ENCODE data around the gene TMEM266.

TMEM266 gene

GRCh38 chr15:76217882-76218217 is 158.1 kb downstream of the TMEM266 start:
- DNase-seq (ENCODE audit: extremely low read depth, insufficient read length) = no peak
- Histone ChIP-seq H3K36me3 (ENCODE audit: control insufficient read depth, insufficient read depth, low read length) (peaks cover 15% of the 10 kb centered on the region), H3K27me3 (replicated peaks; ENCODE audit: control insufficient read depth, insufficient read depth, low read length) (no peaks in the 10 kb centered on the region), H3K4me3 (replicated peaks; ENCODE audit: low read depth, low read length) (no peak overlapping the region)
- TF ChIP-seq CTCF (IDR thresholded peaks at IDR 0.05; ENCODE audit: insufficient read depth, low read length, poor library complexity, severe bottlenecking) = no peak

- H3K4me3 ChIP-seq (replicated peaks; ENCODE audit: low read depth, low read length) = no peak overlapping the region
- peaks cover 5% of the 10 kb centered on the region for H3K36me3 ChIP-seq (ENCODE audit: control insufficient read depth, insufficient read depth, low read length)
- no peak for DNase-seq (ENCODE audit: extremely low read depth, insufficient read length)
- no peak for TF ChIP-seq CTCF (IDR thresholded peaks at IDR 0.05; ENCODE audit: insufficient read depth, low read length, poor library complexity, severe bottlenecking)
- H3K27me3 ChIP-seq (replicated peaks; ENCODE audit: control insufficient read depth, insufficient read depth, low read length) = no peaks in the 10 kb centered on the region
Observed at GRCh38 chr15:76221085-76221767, 161.4 kb downstream of the TMEM266 start.

GRCh38 chr15:76222159-76222558 is 162.4 kb downstream of the TMEM266 start:
- H3K36me3 ChIP-seq (ENCODE audit: control insufficient read depth, insufficient read depth, low read length) = peaks cover 3% of the 10 kb centered on the region; the same call in 1 of the 2 replicates
- no peak for TF ChIP-seq CTCF (IDR thresholded peaks at IDR 0.05; ENCODE audit: insufficient read depth, low read length, poor library complexity, severe bottlenecking)
- DNase-seq (ENCODE audit: extremely low read depth, insufficient read length) = no peak
- no peak overlapping the region for H3K4me3 ChIP-seq (replicated peaks; ENCODE audit: low read depth, low read length)
- H3K27me3 ChIP-seq (replicated peaks; ENCODE audit: control insufficient read depth, insufficient read depth, low read length) = no peaks in the 10 kb centered on the region

GRCh38 chr15:76223521-76223920 is 163.7 kb downstream of the TMEM266 start:
- no peaks in the 10 kb centered on the region for H3K27me3 ChIP-seq (replicated peaks; ENCODE audit: control insufficient read depth, insufficient read depth, low read length)
- peak; percentile 47 for DNase-seq (ENCODE audit: extremely low read depth, insufficient read length)
- H3K36me3 ChIP-seq (ENCODE audit: control insufficient read depth, insufficient read depth, low read length) = peaks cover 3% of the 10 kb centered on the region; the same call in 1 of the 2 replicates
- TF ChIP-seq CTCF (IDR thresholded peaks at IDR 0.05; ENCODE audit: insufficient read depth, low read length, poor library complexity, severe bottlenecking) = no peak
- H3K4me3 ChIP-seq (replicated peaks; ENCODE audit: low read depth, low read length) = no peak overlapping the region

GRCh38 chr15:76229266-76229665 is 169.5 kb downstream of the TMEM266 start:
- no peaks in the 10 kb centered on the region for H3K27me3 ChIP-seq (replicated peaks; ENCODE audit: control insufficient read depth, insufficient read depth, low read length)
- no peak for DNase-seq (ENCODE audit: extremely low read depth, insufficient read length)
- peaks cover 4% of the 10 kb centered on the region for H3K36me3 ChIP-seq (ENCODE audit: control insufficient read depth, insufficient read depth, low read length)
- H3K4me3 ChIP-seq (replicated peaks; ENCODE audit: low read depth, low read length) = no peak overlapping the region
- TF ChIP-seq CTCF (IDR thresholded peaks at IDR 0.05; ENCODE audit: insufficient read depth, low read length, poor library complexity, severe bottlenecking) = no peak

- Histone ChIP-seq H3K27me3 (replicated peaks; ENCODE audit: control insufficient read depth, insufficient read depth, low read length) (no peaks in the 10 kb centered on the region), H3K4me3 (replicated peaks; ENCODE audit: low read depth, low read length) (no peak overlapping the region), H3K36me3 (ENCODE audit: control insufficient read depth, insufficient read depth, low read length) (peaks cover 2% of the 10 kb centered on the region)
- no peak for TF ChIP-seq CTCF (IDR thresholded peaks at IDR 0.05; ENCODE audit: insufficient read depth, low read length, poor library complexity, severe bottlenecking)
- no peak for DNase-seq (ENCODE audit: extremely low read depth, insufficient read length)
Observed at GRCh38 chr15:76233921-76234320, 174.1 kb downstream of the TMEM266 start.
